Activated naive CD4-positive, alpha-beta T cell treated with anti-CD3 and anti-CD28 coated beads for 36 hours (primary cell): ENCODE results near the gene MAP2K4. TPM values are rescaled to one million over a fixed set of nuclear protein-coding genes. Genes with fewer than 3 reads are reported as not detected.
"Not testable (repeated sequence)": the region's sequence is repeated elsewhere in the genome, so short reads cannot be mapped to it uniquely, and the experiment has no call there.

Experiments used
- CTCF ChIA-PET: fragments of 350-600 bp; sonication (Branson Sonifier 250); formaldehyde crosslinking; loops from one replicate; lab custom pipeline; 2021; ENCODE audit warnings: antibody characterized with exemption; lab: Charles Lee
- DNase-seq: peaks from one replicate; pipeline ENCODE4 v3.0.0-alpha.2; 2020
- H3K27ac Mint-ChIP-seq: one replicate; pipeline ENCODE4 v1.8.0; 2021; ENCODE audit warnings: mild to moderate bottlenecking, mixed read lengths
- H3K27me3 Mint-ChIP-seq: one replicate; pipeline ENCODE4 v1.8.0; 2021; ENCODE audit warnings: low read depth, mixed read lengths
- H3K36me3 Mint-ChIP-seq: one replicate; pipeline ENCODE4 v1.8.0; 2021; ENCODE audit warnings: low read depth, mixed read lengths
- H3K4me1 Mint-ChIP-seq: one replicate; pipeline ENCODE4 v1.8.0; 2021; ENCODE audit warnings: low read depth, mixed read lengths
- H3K4me3 Mint-ChIP-seq: one replicate; pipeline ENCODE4 v1.8.0; 2021; ENCODE audit warnings: mild to moderate bottlenecking, moderate library complexity, mixed read lengths
- H3K9me3 Mint-ChIP-seq: one replicate; pipeline ENCODE4 v1.8.0; 2021; ENCODE audit warnings: mixed read lengths
- intact Hi-C: fragments of 100-400 bp; cut with micrococcal nuclease; formaldehyde crosslinking; loops from one replicate; pipeline ENCODE4 v1.15.1; 2023
- total RNA-seq, 2 experiments: library from RNA; stranded (reverse); gene quantifications; one replicate each; pipeline ENCODE4 v1.2.3, GENCODE V29; 2021

MAP2K4 gene
- total RNA-seq, 2 experiments from 2014 or later = 22.5 to 23.5 TPM

DNA sequence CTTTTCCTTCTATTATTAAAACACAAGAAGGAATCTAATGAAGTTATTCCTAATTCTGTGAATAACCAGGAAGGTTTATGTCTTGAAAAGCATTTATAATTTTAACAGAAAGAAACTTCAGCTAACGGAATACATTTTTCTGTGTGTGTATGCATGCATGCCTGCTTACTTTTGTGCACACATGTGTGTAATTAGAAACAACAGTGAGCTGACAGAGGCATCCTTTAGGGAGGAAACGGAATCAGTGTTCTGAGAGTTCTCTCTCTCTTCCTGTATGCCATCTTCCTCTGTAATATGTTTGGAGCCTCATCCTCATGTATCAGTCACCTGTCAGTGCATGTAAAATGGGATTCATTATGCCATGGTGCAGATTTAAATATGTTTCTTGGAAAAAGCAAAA is 107.0 kb downstream of the MAP2K4 start:
- intact Hi-C loops = no loop called here
- DNase-seq = no peak
- H3K27ac Mint-ChIP-seq = no peak overlapping the region
- no peaks in the 10 kb centered on the region for H3K4me1 Mint-ChIP-seq
- no peaks in the 10 kb centered on the region for H3K9me3 Mint-ChIP-seq
- no peaks in the 10 kb centered on the region for H3K27me3 Mint-ChIP-seq
- CTCF ChIA-PET = interaction anchor here (0.7 kb wide), 1 partner anchor 1821 kb away, joined by 3 read pairs; no protein-coding TSS in a partner anchor
- no peak overlapping the region for H3K4me3 Mint-ChIP-seq
- H3K36me3 Mint-ChIP-seq = peaks cover 76% of the 10 kb centered on the region

- no peaks in the 10 kb centered on the region for H3K4me1 Mint-ChIP-seq
- H3K27ac Mint-ChIP-seq = no peak overlapping the region
- DNase-seq = no peak
- CTCF ChIA-PET = no interaction called here
- H3K9me3 Mint-ChIP-seq = no peaks in the 10 kb centered on the region
- no peaks in the 10 kb centered on the region for H3K27me3 Mint-ChIP-seq
- H3K36me3 Mint-ChIP-seq = peaks cover 76% of the 10 kb centered on the region
- intact Hi-C loops = no loop called here
- no peak overlapping the region for H3K4me3 Mint-ChIP-seq
Measured at GRCh38 chr17:12128946-12129345, 108.3 kb downstream of the MAP2K4 start.

DNA sequence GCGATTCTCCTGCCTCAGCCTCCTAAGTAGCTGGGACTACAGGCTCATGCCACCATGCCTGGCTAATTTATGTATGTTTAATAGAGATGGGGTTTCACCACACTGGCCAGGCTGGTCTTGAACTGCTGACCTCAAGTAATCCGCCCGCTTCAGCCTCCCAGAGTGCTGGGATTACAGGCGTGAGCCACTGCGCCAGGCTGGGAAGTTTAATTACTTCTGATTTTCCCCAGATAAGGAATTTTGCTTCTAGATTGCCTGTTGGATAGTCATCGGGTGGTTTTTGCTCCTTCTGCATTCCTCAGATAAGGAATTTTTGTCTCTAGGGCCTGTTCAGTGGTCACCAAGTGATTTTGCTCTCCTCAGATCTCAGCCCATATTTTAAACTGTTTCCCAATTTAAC is 112.5 kb downstream of the MAP2K4 start:
- Mint-ChIP-seq H3K9me3 (peaks cover 9% of the 10 kb centered on the region), H3K27ac (no peak overlapping the region), H3K27me3 (no peaks in the 10 kb centered on the region), H3K4me3 (no peak overlapping the region), H3K36me3 (peaks cover 81% of the 10 kb centered on the region), H3K4me1 (no peaks in the 10 kb centered on the region)
- CTCF ChIA-PET = no interaction called here
- intact Hi-C loops = no loop called here
- no peak for DNase-seq

GRCh38 chr17:12134101-12134500 is 113.4 kb downstream of the MAP2K4 start:
- CTCF ChIA-PET = no interaction called here

GRCh38 chr17:12134587-12134986 is 113.9 kb downstream of the MAP2K4 start:
- DNase-seq = no peak
- H3K9me3 Mint-ChIP-seq = peaks cover 9% of the 10 kb centered on the region
- CTCF ChIA-PET = no interaction called here
- H3K27ac Mint-ChIP-seq = no peak overlapping the region
- intact Hi-C loops = no loop called here
- peaks cover 76% of the 10 kb centered on the region for H3K36me3 Mint-ChIP-seq
- H3K27me3 Mint-ChIP-seq = no peaks in the 10 kb centered on the region
- H3K4me3 Mint-ChIP-seq = no peak overlapping the region
- no peaks in the 10 kb centered on the region for H3K4me1 Mint-ChIP-seq

More at GRCh38 chr17:12134101-12134500, 113.4 kb downstream of the MAP2K4 start:
- Mint-ChIP-seq H3K27me3 (no peaks in the 10 kb centered on the region), H3K9me3 (peaks cover 9% of the 10 kb centered on the region), H3K4me3 (no peak overlapping the region), H3K27ac (no peak overlapping the region), H3K4me1 (no peaks in the 10 kb centered on the region), H3K36me3 (peaks cover 81% of the 10 kb centered on the region)
- intact Hi-C loops = no loop called here
- no peak for DNase-seq

- Mint-ChIP-seq H3K9me3 (peaks cover 9% of the 10 kb centered on the region), H3K27ac (no peak overlapping the region), H3K4me3 (no peak overlapping the region), H3K27me3 (no peaks in the 10 kb centered on the region), H3K4me1 (no peaks in the 10 kb centered on the region), H3K36me3 (peaks cover 80% of the 10 kb centered on the region)
- CTCF ChIA-PET = no interaction called here
- DNase-seq = no peak
- intact Hi-C loops = no loop called here
Measured at GRCh38 chr17:12136243-12136642, 115.6 kb downstream of the MAP2K4 start.

DNA sequence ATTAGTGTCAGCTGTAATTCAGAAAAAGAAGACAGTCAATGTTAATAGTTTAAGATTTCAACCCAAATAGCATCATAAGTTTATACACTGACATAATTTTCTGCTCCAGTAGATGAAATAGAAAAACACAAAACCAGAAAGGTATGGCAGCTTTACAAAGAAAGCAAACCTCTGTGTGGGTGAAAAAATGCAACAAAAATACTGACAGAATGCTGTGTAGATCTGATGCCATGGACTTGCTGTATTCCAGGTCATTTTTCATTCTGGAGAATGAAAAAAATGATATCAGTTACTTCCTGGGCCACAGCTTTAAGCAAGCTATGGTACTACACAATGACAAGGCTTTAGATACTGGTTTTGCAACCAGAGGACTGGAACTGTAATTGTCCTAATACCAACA is 116.0 kb downstream of the MAP2K4 start:
- Mint-ChIP-seq H3K4me1 (no peaks in the 10 kb centered on the region), H3K9me3 (peaks cover 9% of the 10 kb centered on the region), H3K36me3 (peaks cover 80% of the 10 kb centered on the region), H3K4me3 (no peak overlapping the region), H3K27me3 (no peaks in the 10 kb centered on the region), H3K27ac (no peak overlapping the region)
- intact Hi-C loops = no loop called here
- CTCF ChIA-PET = no interaction called here
- no peak for DNase-seq

- Mint-ChIP-seq H3K27me3 (no peaks in the 10 kb centered on the region), H3K4me1 (no peaks in the 10 kb centered on the region), H3K9me3 (peaks cover 9% of the 10 kb centered on the region), H3K36me3 (peaks cover 82% of the 10 kb centered on the region), H3K27ac (no peak overlapping the region), H3K4me3 (no peak overlapping the region)
- intact Hi-C loops = no loop called here
- CTCF ChIA-PET = interaction anchor here (0.6 kb wide), 1 partner anchor 189 kb away, joined by 3 read pairs; no protein-coding TSS in a partner anchor
- DNase-seq = no peak
Measured at GRCh38 chr17:12137859-12138258, 117.2 kb downstream of the MAP2K4 start.

DNA sequence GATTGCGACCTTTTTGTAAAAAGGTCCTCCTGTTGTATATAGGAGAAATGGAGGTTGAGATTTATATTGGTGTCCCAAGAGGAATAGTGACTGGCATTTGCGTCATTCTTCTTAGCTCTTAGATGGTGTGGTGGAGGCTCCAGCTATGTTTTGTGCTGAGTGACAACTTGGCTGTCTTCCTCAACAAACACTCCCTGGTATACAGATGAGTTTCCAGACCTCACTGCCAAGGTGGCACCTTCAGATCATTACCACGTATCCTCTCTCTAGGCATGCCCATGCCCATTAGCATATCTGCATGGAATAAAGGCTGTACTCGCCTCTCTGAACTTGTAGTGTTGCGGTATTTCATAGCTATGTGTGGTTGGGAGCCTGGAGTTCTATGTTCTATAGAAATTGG is 120.0 kb downstream of the MAP2K4 start:
- Mint-ChIP-seq H3K4me3 (no peak overlapping the region), H3K36me3 (peaks cover 78% of the 10 kb centered on the region), H3K9me3 (peaks cover 10% of the 10 kb centered on the region), H3K4me1 (no peaks in the 10 kb centered on the region), H3K27me3 (no peaks in the 10 kb centered on the region), H3K27ac (no peak overlapping the region)
- DNase-seq = no peak
- intact Hi-C loops = no loop called here
- CTCF ChIA-PET = no interaction called here

DNA sequence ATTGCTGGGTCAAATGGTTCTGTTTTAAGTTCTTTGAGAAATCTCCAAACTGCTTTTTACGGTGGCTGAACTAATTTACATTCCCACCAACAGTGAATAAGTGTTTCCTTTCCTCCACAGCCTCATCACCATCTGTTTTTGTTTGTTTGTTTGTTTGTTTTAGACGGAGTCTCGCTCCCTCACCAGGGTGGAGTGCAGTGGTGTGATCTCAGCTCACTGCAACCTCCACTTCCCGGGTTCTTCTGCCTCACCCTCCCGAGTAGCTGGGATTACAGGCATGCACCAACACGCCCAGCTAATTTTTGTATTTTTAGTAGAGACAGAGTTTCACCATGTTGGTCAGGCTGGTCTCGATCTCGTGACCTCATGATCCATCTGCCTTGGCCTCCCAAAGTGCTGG is 141.5 kb downstream of the MAP2K4 start:
- H3K36me3 Mint-ChIP-seq, CTCF ChIA-PET, H3K4me1 Mint-ChIP-seq, DNase-seq, H3K27me3 Mint-ChIP-seq, H3K27ac Mint-ChIP-seq, H3K4me3 Mint-ChIP-seq, intact Hi-C loops: not testable (repeated sequence)
- H3K9me3 Mint-ChIP-seq = peaks cover 17% of the 10 kb centered on the region

DNA sequence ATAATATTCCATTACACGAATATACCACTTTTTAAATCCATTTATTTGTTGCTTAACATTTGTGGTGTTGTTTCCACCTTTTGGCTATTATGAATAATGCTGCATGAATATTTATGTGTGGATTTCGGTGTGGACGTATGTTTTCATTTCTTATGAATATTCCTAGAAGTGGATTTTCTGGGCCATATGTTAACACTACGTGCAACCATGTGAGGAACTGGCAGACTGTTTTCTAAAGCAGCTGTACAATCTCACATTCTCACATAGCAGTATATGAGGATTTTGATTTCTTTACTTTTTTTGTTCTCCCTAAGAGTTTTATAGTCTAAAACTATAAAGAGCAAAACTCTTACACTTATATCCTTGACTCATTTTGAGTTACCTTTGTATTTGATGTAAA is 143.4 kb downstream of the MAP2K4 start:
- intact Hi-C loops = no loop called here
- Mint-ChIP-seq H3K9me3 (peaks cover 10% of the 10 kb centered on the region), H3K27me3 (peaks cover 2% of the 10 kb centered on the region), H3K36me3 (no peaks in the 10 kb centered on the region), H3K4me3 (no peak overlapping the region), H3K27ac (no peak overlapping the region), H3K4me1 (no peaks in the 10 kb centered on the region)
- CTCF ChIA-PET = no interaction called here
- DNase-seq = no peak

- H3K9me3 Mint-ChIP-seq = no peaks in the 10 kb centered on the region
- H3K27ac Mint-ChIP-seq = no peak overlapping the region
- no peak for DNase-seq
- CTCF ChIA-PET = no interaction called here
- no peaks in the 10 kb centered on the region for H3K4me1 Mint-ChIP-seq
- H3K27me3 Mint-ChIP-seq = peaks cover 6% of the 10 kb centered on the region
- H3K36me3 Mint-ChIP-seq = no peaks in the 10 kb centered on the region
- H3K4me3 Mint-ChIP-seq = no peak overlapping the region
- intact Hi-C loops = no loop called here
Measured at GRCh38 chr17:12178644-12179330, 158.1 kb downstream of the MAP2K4 start.

- Mint-ChIP-seq H3K4me1 (no peaks in the 10 kb centered on the region), H3K27me3 (no peaks in the 10 kb centered on the region), H3K27ac (no peak overlapping the region), H3K9me3 (no peaks in the 10 kb centered on the region), H3K4me3 (no peak overlapping the region), H3K36me3 (no peaks in the 10 kb centered on the region)
- peak; percentile 42 for DNase-seq
- intact Hi-C loops = loop anchor here (1.0 to 5.0 kb wide), 2 partner anchors 562 to 823 kb away; no protein-coding TSS in a partner anchor
- CTCF ChIA-PET = interaction anchor here (1.1 kb wide), 1 partner anchor 331 kb away, joined by 3 read pairs; no protein-coding TSS in a partner anchor
Measured at GRCh38 chr17:12180644-12181261, 160.1 kb downstream of the MAP2K4 start.
